GM12873 (cell line): ENCODE measurements around the gene PKMYT1.
A peak's percentile ranks its signal among the peaks of the same experiment; 100 is the strongest.

Experiments
- TF ChIP-seq, protein P1 (sequence below): IDR thresholded peaks from 2 replicates; pipeline ENCODE4 v1.5.1; 2012; ENCODE audit warnings: low read depth, mild to moderate bottlenecking, moderate library complexity, low read length, control low read depth; ENCODE audit not compliant: insufficient read depth; ENCODE audit errors: missing control alignments

PKMYT1 gene

DNA sequence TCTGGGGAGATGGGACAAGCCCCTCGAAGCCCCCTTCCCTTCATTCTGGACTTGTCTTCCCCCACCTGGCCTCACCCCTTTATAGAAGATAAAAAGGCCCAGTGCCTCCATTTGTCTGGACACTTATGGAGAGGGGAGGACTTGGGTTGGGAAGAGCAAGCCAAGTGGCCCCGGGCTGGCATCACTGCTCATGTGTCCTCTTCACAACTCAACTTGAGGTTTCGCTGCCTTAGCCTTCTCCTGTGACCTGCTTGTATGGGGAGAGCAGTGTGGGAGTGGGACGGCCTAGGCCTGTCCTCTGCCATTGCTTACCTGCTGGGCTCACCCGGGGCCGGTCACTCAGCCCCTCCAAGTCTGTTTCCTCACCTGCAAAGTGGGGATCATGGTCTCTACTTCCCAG is 9.7 kb downstream of the PKMYT1 start:
- TF ChIP-seq, protein P1, sequence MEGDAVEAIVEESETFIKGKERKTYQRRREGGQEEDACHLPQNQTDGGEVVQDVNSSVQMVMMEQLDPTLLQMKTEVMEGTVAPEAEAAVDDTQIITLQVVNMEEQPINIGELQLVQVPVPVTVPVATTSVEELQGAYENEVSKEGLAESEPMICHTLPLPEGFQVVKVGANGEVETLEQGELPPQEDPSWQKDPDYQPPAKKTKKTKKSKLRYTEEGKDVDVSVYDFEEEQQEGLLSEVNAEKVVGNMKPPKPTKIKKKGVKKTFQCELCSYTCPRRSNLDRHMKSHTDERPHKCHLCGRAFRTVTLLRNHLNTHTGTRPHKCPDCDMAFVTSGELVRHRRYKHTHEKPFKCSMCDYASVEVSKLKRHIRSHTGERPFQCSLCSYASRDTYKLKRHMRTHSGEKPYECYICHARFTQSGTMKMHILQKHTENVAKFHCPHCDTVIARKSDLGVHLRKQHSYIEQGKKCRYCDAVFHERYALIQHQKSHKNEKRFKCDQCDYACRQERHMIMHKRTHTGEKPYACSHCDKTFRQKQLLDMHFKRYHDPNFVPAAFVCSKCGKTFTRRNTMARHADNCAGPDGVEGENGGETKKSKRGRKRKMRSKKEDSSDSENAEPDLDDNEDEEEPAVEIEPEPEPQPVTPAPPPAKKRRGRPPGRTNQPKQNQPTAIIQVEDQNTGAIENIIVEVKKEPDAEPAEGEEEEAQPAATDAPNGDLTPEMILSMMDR = no peak

DNA sequence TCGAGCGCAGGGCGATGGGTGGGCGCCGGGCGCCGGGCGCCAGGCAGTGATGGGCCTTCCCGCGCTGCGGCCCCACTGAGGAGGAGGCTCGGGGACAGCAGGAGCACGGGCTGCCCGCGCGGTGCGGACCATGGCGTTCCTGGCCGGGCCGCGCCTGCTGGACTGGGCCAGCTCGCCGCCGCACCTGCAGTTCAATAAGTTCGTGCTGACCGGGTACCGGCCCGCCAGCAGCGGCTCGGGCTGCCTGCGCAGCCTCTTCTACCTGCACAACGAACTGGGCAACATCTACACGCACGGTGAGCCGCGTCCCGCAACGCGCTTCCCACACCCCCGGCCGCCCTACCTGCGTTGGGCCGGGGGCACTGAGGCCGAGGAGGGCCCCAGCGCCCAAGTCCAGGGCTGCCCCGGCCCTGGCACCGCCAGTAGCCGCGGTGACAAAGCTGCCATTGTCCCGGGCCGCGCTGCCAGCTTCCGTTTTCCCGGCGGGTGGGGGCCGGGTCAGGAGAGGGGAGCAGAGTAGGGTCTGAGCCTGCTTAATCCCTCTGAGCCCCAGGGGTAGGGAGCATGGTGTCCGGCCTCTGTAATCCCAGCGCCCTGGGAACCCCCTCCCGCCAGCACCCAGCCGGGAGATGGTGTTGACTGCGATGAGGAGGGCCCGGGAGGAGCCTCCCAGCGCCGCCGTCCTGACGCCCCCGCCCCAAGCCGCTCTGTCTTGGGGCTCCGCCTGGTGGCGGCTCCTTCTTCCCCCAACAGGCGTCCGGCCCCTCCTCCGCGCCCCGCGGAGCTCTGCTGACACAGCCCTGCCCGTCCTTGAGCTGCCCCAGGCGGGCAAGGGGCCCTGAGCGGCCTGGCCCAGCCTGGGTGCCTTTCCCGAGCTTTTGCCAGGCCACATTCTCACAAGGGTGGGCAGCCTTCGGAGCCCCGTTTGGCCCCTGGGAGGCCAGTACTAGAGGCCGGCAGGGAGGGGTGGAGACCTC is 10.4 kb downstream of the PKMYT1 start:
- TF ChIP-seq, protein P1 = peak; percentile 71

DNA sequence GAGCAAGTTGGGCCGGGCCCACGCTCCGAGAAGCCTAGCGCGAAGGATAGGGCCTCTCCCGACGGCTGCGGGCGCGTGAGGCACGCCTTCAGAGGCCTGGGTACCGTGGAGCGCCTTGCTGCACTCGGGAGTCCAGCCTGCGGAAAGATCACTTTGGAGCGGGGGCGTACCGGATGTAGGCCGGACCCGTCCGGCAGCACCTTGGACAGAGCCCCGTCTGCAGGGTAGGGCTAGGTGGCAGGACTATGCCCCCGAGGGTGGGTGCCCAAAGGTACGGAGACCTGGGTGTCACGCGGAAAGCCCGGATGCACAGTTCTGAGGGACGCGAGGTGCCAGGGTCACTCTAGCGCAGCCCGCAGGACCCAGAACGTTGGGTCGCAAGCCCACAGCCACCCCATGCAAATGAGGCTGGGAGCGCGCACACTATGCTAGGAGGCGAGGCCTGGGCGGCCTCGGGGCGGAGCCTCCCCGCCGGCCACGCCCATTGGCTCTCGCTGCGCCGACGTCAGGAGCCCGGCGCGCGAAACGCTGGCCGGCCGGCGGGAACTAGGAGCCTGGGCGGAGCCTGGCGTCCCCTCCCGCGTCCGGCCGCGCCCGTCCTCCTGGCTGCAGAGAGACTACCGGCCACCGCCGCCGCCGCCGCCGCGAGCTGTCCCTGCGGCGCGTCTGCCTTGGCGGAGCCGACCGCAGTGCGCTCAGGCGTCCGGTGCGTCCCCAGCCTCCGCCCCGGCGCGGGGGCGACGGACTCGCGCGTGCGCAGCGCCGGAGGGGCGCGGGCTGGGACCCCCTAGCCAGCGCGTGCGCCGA is 11.3 kb downstream of the PKMYT1 start, which contains the start of gene PAQR4:
PAQR4 (plus strand) TSS at position 611 of the 807 bp plus-strand sequence. CDS start 327 bp downstream, outside the sequence.
- TF ChIP-seq, protein P1 = no peak

DNA sequence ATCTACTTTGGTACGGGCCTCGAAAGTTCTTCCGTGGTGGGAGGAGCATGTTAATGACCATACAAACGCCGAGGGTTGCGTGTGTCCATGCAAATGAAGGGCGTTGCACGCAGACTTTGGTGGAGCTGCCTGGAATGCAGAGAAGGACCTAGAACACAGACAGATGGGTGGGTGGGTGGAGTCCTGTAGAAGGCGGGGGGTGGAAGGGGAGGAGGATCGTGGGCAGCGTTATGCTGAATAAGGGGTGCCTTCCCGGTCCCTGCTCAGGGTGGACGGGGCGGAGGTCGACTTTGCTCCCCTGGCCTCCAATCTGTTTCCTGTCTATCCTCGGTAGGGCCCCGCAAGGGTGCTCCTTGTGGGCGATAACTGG is 11.9 kb downstream of the PKMYT1 start:
- TF ChIP-seq, protein P1 = no peak

DNA sequence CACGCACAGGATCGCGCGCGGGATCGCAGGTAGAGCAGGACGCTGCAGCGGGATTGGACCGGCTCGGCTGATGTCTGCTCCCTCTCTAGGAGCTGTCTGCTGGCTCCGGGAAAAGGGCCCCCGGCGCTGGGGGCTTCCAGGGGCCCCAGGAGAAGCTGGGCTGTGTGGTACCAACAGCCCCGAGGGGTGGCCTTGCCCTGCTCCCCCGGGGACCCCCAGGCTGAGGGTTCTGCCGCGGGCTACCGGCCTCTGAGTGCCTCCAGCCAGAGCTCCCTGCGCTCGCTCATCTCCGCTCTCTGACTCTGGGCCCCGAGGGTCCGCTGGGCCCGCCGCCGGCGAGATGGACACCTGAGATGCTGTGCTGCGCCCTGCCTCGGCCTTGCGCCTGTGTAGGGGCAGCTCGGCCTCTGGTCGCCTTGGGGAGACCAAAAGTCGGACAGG is 12.5 kb downstream of the PKMYT1 start:
- TF ChIP-seq, protein P1 = no peak

DNA sequence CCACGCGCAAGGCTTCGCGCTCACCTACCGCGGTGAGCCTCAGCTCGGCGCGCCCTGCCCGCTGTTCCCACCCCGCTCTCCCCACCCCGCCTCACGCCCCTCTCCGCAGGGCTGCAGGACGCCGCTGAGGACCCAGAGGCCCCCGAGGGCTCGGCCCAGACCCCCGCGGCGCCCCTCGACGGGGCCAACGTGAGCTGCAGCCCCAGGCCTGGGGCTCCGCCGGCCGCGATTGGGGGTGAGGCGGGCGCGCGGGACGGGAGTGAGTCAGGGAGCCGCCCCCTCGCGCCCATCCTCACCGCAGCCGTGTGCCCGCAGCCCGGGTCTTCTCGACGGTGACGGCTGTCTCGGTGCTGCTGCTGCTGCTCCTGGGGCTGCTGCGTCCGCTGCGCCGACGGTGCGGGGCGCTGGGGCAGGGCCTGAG is 13.0 kb downstream of the PKMYT1 start:
- TF ChIP-seq, protein P1 = no peak

DNA sequence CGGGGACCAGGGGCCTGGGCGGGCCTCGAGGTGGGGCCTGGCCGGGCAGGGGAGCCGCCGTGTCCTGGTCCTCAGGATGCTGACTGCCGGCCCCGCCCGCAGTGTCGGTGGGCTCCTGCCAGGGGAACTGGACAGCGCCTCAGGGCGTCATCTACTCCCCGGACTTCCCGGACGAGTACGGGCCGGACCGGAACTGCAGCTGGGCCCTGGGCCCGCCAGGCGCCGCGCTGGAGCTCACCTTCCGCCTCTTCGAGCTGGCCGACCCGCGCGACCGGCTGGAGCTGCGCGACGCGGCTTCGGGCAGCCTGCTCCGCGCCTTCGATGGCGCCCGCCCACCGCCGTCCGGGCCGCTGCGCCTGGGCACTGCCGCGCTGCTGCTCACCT is 13.4 kb downstream of the PKMYT1 start:
- TF ChIP-seq, protein P1 = no peak
